HepG2 (cell line): ENCODE data around the gene FCHO1. TPM values are rescaled to one million over a fixed set of nuclear protein-coding genes. Genes with fewer than 3 reads are reported as not detected.

ENCODE experiments used
- ADNP ChIP-seq: sonication (generic); formaldehyde crosslinking; IDR thresholded peaks from 2 replicates; pipeline ENCODE4 v1.4.0; 2020; ENCODE audit warnings: missing genetic modification reagents
- ATM ChIP-seq: fragments of 450-650 bp; IDR thresholded peaks from 2 replicates; pipeline ENCODE4 v1.7.1; 2017; ENCODE audit warnings: mild to moderate bottlenecking, borderline replicate concordance
- FOXA3 ChIP-seq: IDR thresholded peaks from 2 replicates; pipeline ENCODE4 v1.6.1; 2016; ENCODE audit warnings: missing genetic modification reagents, missing compliant biosample characterization
- GLI4 ChIP-seq: sonication (generic); formaldehyde crosslinking; IDR thresholded peaks from 2 replicates; pipeline ENCODE4 v1.5.1; 2020; ENCODE audit warnings: missing genetic modification reagents, mild to moderate bottlenecking, moderate library complexity, borderline replicate concordance
- NAIF1 ChIP-seq: sonication (generic); formaldehyde crosslinking; IDR thresholded peaks from 2 replicates; pipeline ENCODE4 v1.5.0; 2020; ENCODE audit warnings: mild to moderate bottlenecking, missing genetic modification reagents, borderline replicate concordance
- POGZ ChIP-seq: sonication (generic); formaldehyde crosslinking; IDR thresholded peaks from 2 replicates; pipeline ENCODE4 v1.4.0; 2020; ENCODE audit warnings: mild to moderate bottlenecking, missing genetic modification reagents
- RARG ChIP-seq: sonication (generic); formaldehyde crosslinking; IDR thresholded peaks from 2 replicates; pipeline ENCODE4 v1.4.0; 2020; ENCODE audit warnings: low read depth, mild to moderate bottlenecking, missing genetic modification reagents
- RFX5 ChIP-seq: IDR thresholded peaks from 2 replicates; pipeline ENCODE4 v1.6.1; 2011; ENCODE audit warnings: low read depth, low read length, improper control_type of control experiment
- SALL1 ChIP-seq: sonication (generic); formaldehyde crosslinking; IDR thresholded peaks from 2 replicates; pipeline ENCODE4 v1.8.0; 2022; ENCODE audit warnings: mild to moderate bottlenecking, missing genetic modification reagents
- SMC3 ChIP-seq: IDR thresholded peaks from 2 replicates; pipeline ENCODE4 v1.6.1; 2011; ENCODE audit warnings: low read length, improper control_type of control experiment
- SP5 ChIP-seq: IDR thresholded peaks from 2 replicates; pipeline ENCODE4 v1.6.1; 2016; ENCODE audit warnings: low read depth, borderline replicate concordance
- SUZ12 ChIP-seq: fragments of 150-350 bp; IDR thresholded peaks from 2 replicates; pipeline ENCODE4 v1.6.1; 2014; ENCODE audit warnings: low read depth, low read length
- ZNF33B ChIP-seq: sonication (generic); formaldehyde crosslinking; IDR thresholded peaks from 2 replicates; pipeline ENCODE4 v1.5.1; 2020; ENCODE audit warnings: mild to moderate bottlenecking, missing genetic modification reagents
- polyA plus RNA-seq, 8 experiments: library from polyadenylated mRNA; depleted of rRNA in 3 of 8; stranded (reverse) in 7 of 8; unstranded in 1 of 8; fragments of >200 nt; fragmentation: Illumina TruSeq in 4 of 8; extraction: Trizol in 4 of 8; gene quantifications; 2 replicates each; pipeline versions ENCODE4 v1.2.1 to v1.2.3, GENCODE V29; 2011 to 2016; ENCODE audit warnings: low read depth in 4 of 8, missing spikeins in 1 of 8, mixed read lengths in 1 of 8; ENCODE audit not compliant: insufficient read depth in 1 of 8
- total RNA-seq, 5 experiments: library from RNA; depleted of rRNA; stranded (reverse); fragments of >200 nt; fragmentation: Illumina TruSeq; extraction: Trizol; gene quantifications; 2 replicates each; pipeline ENCODE4 v1.2.3, GENCODE V29; 2016; ENCODE audit warnings: low read depth in 1 of 5
- TF ChIP-seq, protein P1 (sequence below): sonication (generic); formaldehyde crosslinking; IDR thresholded peaks from 2 replicates; pipeline ENCODE4 v1.5.0; 2020; ENCODE audit warnings: mild to moderate bottlenecking, missing genetic modification reagents, borderline replicate concordance
- TF ChIP-seq, protein P2 (sequence below): IDR thresholded peaks from 2 replicates; pipeline ENCODE4 v1.6.1; 2016; ENCODE audit warnings: low read depth
- TF ChIP-seq, protein P3 (sequence below): sonication (generic); formaldehyde crosslinking; IDR thresholded peaks from 2 replicates; pipeline ENCODE4 v1.8.1; 2023; ENCODE audit warnings: mild to moderate bottlenecking, missing genetic modification reagents
- TF ChIP-seq, protein P4 (sequence below): sonication (generic); formaldehyde crosslinking; IDR thresholded peaks from 2 replicates; pipeline ENCODE4 v1.5.0; 2020; ENCODE audit warnings: missing genetic modification reagents
- TF ChIP-seq, protein P5 (sequence below): IDR thresholded peaks from 2 replicates; pipeline ENCODE4 v1.6.1; 2016; ENCODE audit warnings: missing compliant biosample characterization, missing genetic modification reagents, borderline replicate concordance
- TF ChIP-seq, protein P6 (sequence below): sonication (generic); formaldehyde crosslinking; IDR thresholded peaks from 2 replicates; pipeline ENCODE4 v1.8.0; 2022; ENCODE audit warnings: mild to moderate bottlenecking, missing genetic modification reagents, moderate library complexity
- TF ChIP-seq, protein P7 (sequence below): IDR thresholded peaks from 2 replicates; pipeline ENCODE4 v1.6.1; 2016; ENCODE audit warnings: mild to moderate bottlenecking, missing biosample characterization, missing genetic modification reagents

The FCHO1 gene
- total and polyA plus RNA-seq, 2 of the 13 experiments (the other 11 are each of a cell fraction or from before 2014, with no cell fraction given) = 1.3 to 3.1 TPM

DNA sequence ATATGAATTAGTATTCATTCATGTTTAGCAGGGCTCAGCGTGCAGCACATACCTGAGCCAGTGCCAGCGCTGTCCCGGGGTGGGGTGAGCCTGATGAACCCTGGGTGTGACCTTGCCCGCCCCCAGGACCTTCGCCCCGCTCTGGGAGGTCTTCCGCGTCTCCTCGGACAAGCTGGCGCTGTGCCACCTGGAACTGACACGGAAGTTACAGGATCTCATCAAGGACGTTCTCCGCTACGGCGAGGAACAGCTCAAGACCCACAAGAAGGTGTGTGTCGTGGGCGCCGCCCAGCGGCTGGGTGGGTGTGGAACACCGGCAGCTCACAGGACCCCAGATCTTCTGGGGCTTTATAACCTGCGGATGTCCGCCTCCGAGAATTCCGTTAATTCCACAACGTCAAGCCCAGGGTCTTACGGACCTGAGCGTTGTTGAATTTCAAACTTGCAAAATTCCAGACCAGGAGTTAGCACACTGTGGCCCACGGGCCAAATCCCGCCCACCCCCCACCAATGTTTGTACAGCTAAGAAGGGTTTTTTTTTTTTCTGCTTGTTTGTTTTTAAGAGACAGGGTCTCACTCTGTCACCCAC is 15.4 kb downstream of the FCHO1 start (continued):
- TF ChIP-seq, protein P1, sequence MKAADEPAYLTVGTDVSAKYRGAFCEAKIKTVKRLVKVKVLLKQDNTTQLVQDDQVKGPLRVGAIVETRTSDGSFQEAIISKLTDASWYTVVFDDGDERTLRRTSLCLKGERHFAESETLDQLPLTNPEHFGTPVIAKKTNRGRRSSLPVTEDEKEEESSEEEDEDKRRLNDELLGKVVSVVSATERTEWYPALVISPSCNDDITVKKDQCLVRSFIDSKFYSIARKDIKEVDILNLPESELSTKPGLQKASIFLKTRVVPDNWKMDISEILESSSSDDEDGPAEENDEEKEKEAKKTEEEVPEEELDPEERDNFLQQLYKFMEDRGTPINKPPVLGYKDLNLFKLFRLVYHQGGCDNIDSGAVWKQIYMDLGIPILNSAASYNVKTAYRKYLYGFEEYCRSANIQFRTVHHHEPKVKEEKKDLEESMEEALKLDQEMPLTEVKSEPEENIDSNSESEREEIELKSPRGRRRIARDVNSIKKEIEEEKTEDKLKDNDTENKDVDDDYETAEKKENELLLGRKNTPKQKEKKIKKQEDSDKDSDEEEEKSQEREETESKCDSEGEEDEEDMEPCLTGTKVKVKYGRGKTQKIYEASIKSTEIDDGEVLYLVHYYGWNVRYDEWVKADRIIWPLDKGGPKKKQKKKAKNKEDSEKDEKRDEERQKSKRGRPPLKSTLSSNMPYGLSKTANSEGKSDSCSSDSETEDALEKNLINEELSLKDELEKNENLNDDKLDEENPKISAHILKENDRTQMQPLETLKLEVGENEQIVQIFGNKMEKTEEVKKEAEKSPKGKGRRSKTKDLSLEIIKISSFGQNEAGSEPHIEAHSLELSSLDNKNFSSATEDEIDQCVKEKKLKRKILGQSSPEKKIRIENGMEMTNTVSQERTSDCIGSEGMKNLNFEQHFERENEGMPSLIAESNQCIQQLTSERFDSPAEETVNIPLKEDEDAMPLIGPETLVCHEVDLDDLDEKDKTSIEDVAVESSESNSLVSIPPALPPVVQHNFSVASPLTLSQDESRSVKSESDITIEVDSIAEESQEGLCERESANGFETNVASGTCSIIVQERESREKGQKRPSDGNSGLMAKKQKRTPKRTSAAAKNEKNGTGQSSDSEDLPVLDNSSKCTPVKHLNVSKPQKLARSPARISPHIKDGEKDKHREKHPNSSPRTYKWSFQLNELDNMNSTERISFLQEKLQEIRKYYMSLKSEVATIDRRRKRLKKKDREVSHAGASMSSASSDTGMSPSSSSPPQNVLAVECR (CRISPR knock-in tag) = peak; percentile 46; the same call in 1 of the 2 replicates
- TF ChIP-seq, protein P2, sequence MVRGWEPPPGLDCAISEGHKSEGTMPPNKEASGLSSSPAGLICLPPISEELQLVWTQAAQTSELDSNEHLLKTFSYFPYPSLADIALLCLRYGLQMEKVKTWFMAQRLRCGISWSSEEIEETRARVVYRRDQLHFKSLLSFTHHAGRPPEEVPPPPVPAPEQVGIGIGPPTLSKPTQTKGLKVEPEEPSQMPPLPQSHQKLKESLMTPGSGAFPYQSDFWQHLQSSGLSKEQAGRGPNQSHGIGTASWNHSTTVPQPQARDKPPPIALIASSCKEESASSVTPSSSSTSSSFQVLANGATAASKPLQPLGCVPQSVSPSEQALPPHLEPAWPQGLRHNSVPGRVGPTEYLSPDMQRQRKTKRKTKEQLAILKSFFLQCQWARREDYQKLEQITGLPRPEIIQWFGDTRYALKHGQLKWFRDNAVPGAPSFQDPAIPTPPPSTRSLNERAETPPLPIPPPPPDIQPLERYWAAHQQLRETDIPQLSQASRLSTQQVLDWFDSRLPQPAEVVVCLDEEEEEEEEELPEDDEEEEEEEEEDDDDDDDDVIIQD (CRISPR knock-in tag) = no peak
- TF ChIP-seq SP5 (CRISPR knock-in tag) (peak; percentile 98), SALL1 (CRISPR knock-in tag) (peak; percentile 85), ATM (no peak), SUZ12 (no peak), ADNP (CRISPR knock-in tag) (no peak), NAIF1 (no peak), ZNF33B (CRISPR knock-in tag) (no peak), RFX5 (no peak), RARG (no peak), POGZ (CRISPR knock-in tag) (peak; percentile 62), SMC3 (peak; percentile 58), FOXA3 (CRISPR knock-in tag) (peak; percentile 59), GLI4 (CRISPR knock-in tag) (no peak)
- TF ChIP-seq, protein P3, sequence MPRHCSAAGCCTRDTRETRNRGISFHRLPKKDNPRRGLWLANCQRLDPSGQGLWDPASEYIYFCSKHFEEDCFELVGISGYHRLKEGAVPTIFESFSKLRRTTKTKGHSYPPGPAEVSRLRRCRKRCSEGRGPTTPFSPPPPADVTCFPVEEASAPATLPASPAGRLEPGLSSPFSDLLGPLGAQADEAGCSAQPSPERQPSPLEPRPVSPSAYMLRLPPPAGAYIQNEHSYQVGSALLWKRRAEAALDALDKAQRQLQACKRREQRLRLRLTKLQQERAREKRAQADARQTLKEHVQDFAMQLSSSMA (CRISPR knock-in tag) = 0 out of 2 replicates have a peak, but pooled peaks have one; percentile 60
- TF ChIP-seq, protein P4, sequence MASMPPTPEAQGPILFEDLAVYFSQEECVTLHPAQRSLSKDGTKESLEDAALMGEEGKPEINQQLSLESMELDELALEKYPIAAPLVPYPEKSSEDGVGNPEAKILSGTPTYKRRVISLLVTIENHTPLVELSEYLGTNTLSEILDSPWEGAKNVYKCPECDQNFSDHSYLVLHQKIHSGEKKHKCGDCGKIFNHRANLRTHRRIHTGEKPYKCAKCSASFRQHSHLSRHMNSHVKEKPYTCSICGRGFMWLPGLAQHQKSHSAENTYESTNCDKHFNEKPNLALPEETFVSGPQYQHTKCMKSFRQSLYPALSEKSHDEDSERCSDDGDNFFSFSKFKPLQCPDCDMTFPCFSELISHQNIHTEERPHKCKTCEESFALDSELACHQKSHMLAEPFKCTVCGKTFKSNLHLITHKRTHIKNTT (CRISPR knock-in tag) = no peak
- TF ChIP-seq, protein P5, sequence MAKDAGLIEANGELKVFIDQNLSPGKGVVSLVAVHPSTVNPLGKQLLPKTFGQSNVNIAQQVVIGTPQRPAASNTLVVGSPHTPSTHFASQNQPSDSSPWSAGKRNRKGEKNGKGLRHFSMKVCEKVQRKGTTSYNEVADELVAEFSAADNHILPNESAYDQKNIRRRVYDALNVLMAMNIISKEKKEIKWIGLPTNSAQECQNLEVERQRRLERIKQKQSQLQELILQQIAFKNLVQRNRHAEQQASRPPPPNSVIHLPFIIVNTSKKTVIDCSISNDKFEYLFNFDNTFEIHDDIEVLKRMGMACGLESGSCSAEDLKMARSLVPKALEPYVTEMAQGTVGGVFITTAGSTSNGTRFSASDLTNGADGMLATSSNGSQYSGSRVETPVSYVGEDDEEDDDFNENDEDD (CRISPR knock-in tag) = no peak
- TF ChIP-seq, protein P6, sequence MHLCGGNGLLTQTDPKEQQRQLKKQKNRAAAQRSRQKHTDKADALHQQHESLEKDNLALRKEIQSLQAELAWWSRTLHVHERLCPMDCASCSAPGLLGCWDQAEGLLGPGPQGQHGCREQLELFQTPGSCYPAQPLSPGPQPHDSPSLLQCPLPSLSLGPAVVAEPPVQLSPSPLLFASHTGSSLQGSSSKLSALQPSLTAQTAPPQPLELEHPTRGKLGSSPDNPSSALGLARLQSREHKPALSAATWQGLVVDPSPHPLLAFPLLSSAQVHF (CRISPR knock-in tag) = no peak
- TF ChIP-seq, protein P7, sequence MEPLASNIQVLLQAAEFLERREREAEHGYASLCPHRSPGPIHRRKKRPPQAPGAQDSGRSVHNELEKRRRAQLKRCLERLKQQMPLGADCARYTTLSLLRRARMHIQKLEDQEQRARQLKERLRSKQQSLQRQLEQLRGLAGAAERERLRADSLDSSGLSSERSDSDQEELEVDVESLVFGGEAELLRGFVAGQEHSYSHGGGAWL (CRISPR knock-in tag) = no peak
